AG04449 (cell line): ENCODE results near the gene LSM6.

Source experiments
- CTCF ChIA-PET: fragments of 350-600 bp; formaldehyde crosslinking; extraction: SDS; loops from one replicate; lab custom pipeline; 2021; ENCODE audit warnings: antibody characterized with exemption; lab: Yijun Ruan, JAX
- POLR2A ChIA-PET: fragments of 400-600, 350-600 bp; formaldehyde crosslinking; extraction: SDS; loops from one replicate; lab custom pipeline; 2020; ENCODE audit warnings: antibody characterized with exemption, inconsistent platforms; lab: Yijun Ruan, JAX
- DNase-seq: peaks from one replicate; pipeline ENCODE4 v3.0.0-alpha.2; 2010; ENCODE audit warnings: low read depth, low spot score
- H3K4me3 ChIP-seq: 2 replicates; pipeline ENCODE4 v1.5.1; 2011; ENCODE audit warnings: low read depth, mild to moderate bottlenecking, control low read depth, low read length
- TF ChIP-seq, protein P1 (sequence below): IDR thresholded peaks from one replicate; pipeline ENCODE4 v1.5.1; 2011; ENCODE audit warnings: mild to moderate bottlenecking, moderate library complexity, low read length, control low read depth, inconsistent platforms; ENCODE audit not compliant: insufficient read depth; ENCODE audit errors: missing control alignments

Gene LSM6

DNA sequence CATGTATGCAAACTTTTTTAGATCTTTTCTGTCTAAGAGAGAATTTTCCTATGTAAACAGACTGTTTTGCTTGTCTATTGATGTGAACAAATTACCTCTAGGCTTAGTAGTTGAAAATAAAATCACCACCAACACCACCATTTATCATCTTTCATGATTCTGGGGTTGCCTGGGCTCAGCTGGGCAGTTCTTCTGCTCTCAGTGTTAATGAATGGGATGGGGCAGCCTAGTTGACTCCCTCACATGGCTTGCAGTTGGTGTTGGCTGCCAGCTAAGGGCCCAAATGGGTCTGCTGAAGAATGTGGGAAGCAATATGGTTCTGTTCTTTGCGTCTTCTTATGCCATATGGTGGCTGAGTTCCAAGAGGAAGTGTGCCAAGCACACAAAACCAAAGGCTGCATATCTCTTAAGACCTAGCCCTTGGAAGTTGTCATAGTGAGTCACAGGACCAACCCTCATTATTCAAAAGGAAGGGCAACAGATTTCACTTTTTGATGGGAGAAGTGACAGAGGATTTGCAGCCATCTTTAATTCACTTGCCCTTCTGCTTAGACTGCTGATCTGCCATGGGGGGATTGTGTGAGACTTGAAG is 56.7 kb downstream of the LSM6 start:
- TF ChIP-seq, protein P1, sequence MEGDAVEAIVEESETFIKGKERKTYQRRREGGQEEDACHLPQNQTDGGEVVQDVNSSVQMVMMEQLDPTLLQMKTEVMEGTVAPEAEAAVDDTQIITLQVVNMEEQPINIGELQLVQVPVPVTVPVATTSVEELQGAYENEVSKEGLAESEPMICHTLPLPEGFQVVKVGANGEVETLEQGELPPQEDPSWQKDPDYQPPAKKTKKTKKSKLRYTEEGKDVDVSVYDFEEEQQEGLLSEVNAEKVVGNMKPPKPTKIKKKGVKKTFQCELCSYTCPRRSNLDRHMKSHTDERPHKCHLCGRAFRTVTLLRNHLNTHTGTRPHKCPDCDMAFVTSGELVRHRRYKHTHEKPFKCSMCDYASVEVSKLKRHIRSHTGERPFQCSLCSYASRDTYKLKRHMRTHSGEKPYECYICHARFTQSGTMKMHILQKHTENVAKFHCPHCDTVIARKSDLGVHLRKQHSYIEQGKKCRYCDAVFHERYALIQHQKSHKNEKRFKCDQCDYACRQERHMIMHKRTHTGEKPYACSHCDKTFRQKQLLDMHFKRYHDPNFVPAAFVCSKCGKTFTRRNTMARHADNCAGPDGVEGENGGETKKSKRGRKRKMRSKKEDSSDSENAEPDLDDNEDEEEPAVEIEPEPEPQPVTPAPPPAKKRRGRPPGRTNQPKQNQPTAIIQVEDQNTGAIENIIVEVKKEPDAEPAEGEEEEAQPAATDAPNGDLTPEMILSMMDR: no peak
- DNase-seq: no peak

DNA sequence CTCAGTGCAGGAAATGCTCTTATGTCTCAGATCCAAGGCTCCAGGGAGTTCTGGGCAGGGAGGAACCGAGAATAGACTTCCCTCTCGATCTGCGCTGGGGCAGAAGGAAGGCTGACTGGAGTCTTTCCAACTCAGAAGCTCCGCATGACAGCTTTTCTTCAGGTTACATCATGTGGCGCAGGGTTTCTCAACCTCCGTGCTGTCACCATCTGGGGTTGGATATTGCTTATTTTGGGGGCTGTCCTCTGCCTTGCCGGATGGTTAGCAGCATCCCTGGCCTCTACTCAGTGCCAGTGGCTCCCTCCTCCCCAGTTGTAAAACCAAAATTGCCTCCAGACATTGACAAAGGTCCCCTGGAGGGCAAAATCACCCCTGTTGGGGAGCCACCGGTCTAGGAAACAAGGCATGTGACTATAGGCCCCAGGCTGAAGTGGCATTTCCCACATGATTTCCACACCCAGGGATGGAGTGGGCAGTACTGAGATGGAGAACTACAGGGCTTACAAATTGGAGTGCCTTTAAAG is 60.2 kb downstream of the LSM6 start:
- H3K4me3 ChIP-seq: no peak overlapping the region
- POLR2A ChIA-PET: no interaction called here
- DNase-seq: no peak
- TF ChIP-seq, protein P1: no peak
- CTCF ChIA-PET: no interaction called here

More for the DNA sequence above, 56.7 kb downstream of the LSM6 start:
- no peak overlapping the region for H3K4me3 ChIP-seq
- CTCF ChIA-PET: interaction anchor here (1.2 kb wide), 1 partner anchor 16 kb away, joined by 3 read pairs; no protein-coding TSS in a partner anchor
- POLR2A ChIA-PET: no interaction called here

DNA sequence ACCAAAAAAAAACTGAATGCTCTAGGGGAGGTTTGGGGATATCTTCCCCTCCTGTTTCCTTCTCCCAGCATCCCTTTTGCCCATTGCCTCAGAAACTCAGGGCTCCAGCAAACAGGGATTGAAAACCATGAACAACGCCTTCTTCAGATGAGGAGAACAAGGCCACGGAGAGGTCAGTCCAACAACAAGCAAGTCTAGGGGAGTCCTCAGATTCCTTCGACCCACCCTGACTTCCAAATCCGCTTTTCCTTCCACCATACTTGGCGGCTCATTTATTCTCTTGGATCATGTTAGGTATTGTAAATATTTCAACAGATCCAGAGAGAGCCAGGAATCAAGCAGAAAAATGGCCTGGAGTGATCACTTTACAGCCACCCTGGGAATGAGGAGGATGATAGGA is 60.7 kb downstream of the LSM6 start:
- TF ChIP-seq, protein P1: no peak
- CTCF ChIA-PET: no interaction called here
- POLR2A ChIA-PET: no interaction called here
- DNase-seq: no peak
- H3K4me3 ChIP-seq: no peak overlapping the region

DNA sequence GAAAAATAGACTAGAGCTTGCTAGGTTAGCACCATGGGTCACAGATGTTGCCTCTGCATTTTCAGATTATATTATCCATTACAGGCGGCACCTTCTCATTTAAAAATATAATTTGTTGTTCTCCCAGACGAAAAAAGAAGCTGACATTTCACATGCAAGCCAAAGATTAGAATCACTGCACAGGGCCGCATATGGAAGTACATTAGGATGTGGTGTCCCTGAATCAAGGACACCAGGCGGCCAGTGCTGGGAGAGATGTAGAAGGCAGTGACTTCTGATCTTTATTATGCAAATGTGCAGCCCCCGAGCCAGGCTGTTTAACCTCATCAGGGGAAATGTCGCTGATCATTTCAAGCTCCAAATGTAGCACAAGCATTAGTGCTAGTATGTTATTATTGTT is 61.6 kb downstream of the LSM6 start:
- DNase-seq: no peak
- ChIA-PET POLR2A (no interaction called here), CTCF (interaction anchor here (1.3 kb wide), 1 partner anchor 104 kb away, joined by 4 read pairs; no protein-coding TSS in a partner anchor)
- TF ChIP-seq, protein P1: no peak
- no peak overlapping the region for H3K4me3 ChIP-seq

DNA sequence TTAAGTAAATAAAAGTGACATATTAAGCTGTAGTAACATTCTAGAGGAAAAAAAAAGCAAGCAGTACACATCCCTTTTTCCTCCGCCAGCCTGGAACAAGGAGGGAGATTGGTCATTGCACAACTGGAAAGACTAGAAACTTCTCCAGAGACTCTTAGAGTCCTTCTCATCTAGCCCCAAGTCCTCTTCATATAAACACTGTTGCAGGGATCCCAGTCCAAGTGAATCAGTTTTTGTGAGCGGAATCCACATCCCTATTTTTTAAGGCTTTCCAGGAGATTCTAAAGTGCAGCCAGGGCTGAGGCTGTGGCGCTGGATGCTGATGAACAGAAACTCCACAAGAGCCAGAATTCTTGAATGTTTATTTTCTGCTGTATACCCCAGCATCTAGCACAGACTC is 62.6 kb downstream of the LSM6 start:
- ChIA-PET CTCF (interaction anchor here (1.3 kb wide), 1 partner anchor 103 kb away, joined by 4 read pairs; no protein-coding TSS in a partner anchor), POLR2A (no interaction called here)
- H3K4me3 ChIP-seq: no peak overlapping the region
- no peak for DNase-seq
- TF ChIP-seq, protein P1: no peak
